Kidney glomerular epithelial cell (primary cell): Measurements from ENCODE around the gene KLHL26.
"Not testable (repeated sequence)": the region's sequence is repeated elsewhere in the genome, so short reads cannot be mapped to it uniquely, and the experiment has no call there.

Experiments used
- DNase-seq: peaks from one replicate; lab custom pipeline; 2025; lab: John Stamatoyannopoulos, UW

KLHL26 gene

DNA sequence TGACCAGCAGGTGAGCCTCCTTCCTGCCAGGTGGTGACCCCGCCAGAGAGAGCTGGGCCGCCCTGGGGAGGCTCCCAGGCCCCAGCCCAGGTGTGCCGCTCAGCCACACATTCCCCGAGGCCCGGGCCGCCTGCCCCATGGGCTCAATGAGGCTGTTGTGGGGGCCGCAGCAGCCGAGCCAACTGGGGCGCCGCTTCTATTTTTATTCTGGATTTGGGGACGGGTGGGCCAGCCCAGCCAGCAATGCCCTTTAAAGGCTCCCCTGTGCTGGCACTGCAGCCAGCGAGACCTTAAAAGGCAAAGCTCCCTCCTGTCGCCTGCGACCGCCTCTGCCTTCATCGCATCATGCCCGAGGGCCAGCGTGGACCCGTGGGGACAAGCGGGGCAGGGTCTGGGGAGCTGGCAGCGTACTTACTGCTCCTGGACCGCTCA, 29.0 kb downstream of the KLHL26 start:
- DNase-seq: no peak

DNA sequence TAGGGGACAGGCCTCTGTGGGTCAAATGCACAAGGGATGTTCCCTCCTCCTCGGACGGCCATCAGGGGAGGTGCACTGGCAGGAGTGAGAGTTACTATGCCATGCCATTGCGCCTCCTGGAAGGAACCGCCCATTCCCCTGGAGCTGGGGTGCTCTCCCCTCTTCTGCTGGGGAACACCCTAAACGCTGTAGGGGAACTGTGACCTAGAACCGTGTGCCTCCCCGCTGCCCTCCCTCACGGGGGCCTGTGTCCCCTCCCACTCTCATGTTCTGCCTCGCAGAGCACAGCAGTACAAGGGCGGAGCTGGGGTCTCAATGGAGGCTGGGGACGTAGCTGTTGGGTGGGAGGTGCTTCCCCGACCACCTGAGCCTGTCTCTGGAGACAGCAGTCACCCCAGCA, 29.5 kb downstream of the KLHL26 start:
- DNase-seq: no peak

DNA sequence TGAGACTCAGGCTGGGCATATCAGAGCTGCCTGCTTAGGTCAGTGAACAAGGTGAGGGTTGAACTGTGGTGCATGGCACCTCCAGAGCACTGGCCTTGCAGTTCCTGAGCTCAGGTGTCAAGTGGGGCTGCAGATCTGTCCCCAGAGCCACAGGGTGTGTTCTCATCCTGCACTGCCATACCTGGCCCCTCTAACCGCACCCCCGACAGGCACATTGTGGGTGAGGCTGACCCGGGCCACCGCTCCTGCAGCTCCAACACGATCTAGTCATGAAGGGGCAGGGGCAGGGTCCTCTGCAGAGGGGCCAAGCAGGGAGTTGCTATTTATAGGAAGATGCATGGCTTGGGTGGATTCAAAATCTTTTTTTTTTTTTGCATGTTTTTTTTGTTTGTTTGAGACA, 30.0 kb downstream of the KLHL26 start:
- no peak for DNase-seq

DNA sequence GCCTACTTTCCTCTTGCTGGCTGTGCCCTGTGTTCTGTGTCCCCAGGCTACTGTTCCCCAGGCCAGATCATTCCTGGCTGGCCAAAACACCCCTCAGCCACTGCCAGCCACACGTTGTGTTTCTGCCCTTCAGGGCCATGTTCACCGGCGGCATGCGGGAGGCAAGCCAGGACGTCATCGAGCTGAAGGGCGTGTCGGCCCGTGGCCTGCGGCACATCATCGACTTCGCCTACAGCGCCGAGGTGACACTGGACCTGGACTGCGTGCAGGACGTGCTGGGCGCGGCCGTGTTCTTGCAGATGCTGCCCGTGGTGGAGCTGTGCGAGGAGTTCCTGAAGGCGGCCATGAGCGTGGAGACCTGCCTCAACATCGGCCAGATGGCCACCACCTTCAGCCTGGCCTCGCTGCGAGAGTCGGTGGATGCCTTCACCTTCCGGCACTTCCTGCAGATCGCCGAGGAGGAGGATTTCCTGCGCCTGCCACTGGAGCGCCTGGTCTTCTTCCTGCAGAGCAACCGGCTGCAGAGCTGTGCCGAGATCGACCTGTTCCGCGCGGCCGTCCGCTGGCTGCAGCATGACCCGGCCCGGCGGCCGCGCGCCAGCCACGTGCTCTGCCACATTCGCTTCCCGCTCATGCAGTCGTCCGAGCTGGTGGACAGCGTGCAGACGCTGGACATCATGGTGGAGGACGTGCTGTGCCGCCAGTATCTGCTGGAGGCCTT, 30.9 kb downstream of the KLHL26 start:
- DNase-seq: no peak

DNA sequence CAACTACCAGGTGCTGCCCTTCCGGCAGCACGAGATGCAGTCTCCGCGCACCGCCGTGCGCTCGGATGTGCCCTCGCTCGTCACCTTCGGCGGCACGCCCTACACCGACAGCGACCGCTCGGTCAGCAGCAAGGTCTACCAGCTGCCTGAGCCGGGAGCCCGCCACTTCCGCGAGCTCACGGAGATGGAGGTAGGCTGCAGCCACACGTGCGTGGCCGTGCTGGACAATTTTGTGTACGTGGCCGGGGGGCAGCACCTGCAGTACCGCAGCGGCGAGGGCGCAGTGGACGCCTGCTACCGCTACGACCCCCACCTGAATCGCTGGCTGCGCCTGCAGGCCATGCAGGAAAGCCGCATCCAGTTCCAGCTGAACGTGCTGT, 31.4 kb downstream of the KLHL26 start:
- DNase-seq: no peak

DNA sequence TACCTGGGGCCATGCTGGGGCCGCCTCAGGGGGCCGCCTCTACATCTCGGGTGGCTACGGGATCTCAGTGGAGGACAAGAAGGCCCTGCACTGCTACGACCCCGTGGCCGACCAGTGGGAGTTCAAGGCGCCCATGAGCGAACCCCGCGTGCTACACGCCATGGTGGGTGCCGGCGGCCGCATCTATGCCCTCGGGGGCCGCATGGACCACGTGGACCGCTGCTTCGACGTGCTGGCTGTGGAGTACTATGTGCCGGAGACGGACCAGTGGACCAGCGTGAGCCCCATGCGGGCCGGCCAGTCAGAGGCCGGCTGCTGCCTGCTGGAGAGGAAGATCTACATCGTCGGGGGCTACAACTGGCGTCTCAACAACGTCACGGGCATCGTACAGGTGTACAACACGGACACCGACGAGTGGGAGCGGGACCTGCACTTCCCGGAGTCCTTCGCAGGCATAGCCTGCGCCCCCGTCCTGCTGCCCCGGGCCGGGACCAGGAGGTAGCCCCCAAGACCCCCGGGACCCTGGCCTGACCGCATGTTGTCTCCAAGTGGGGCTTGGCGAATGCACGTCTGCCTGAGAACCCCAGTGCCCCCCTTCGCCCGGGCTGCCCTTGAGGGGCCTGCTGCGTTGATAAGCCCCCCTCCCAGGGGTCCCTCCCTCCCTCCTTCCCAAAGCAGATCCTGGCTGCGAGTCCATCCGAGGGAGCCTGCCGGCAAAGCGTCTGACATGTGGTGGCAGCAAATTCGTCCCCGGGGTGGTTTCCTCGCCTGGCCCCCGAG, 32.1 kb downstream of the KLHL26 start:
- no peak for DNase-seq

DNA sequence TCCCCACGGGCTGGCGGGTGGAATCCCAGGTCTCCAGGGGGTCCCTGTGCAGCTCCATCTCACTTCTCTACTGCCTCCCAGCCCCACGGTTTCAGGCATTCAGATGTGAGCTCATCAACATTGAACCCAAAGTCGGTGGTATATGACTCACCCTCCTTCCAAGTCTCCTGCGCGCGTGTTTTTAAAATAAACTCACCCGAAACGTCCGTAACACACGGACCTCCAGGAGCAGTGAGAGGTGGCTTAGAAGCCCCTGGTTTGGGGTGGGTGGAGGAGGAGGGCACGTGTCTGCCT, 32.6 kb downstream of the KLHL26 start:
- DNase-seq: no peak

DNA sequence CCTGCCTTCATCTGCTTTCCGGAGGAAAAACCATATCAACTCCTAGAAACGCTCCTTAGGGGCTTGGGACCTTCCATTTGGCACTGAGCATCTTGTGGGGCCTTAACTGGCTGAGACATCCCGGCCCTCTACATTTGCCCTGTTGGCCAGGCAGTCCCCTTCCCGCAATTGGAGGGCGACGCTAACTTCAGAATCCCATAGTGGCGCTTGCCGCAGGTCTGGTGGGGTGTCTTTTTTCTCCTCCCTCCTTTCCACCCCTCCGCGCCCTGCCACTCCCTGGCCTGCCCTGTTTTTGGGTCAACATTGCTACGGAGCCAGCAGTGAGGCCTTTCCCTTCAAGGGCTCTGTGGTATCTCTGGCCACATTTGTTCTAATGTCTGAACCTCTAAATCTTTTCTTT, 33.1 kb downstream of the KLHL26 start:
- no peak for DNase-seq

DNA sequence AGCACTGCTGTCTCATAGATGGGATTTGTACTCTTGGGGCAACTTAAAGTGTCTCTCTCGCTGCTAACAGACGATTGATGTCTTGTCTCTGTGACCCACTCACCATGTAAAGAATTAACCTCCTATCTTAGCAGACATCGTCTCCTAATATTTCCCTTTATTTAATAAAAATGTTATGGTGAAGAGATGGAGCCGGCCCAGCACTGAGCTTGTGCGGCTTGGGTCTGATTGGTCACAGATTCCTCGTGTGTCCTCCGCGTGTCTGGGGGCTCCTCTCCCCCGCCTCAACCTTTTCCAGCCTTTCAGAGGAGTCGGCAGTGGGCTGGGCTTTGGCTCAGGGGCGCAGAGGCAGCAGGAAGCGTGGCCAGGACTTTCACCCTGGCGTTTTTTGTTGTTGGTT, 33.5 kb downstream of the KLHL26 start:
- no peak for DNase-seq

DNA sequence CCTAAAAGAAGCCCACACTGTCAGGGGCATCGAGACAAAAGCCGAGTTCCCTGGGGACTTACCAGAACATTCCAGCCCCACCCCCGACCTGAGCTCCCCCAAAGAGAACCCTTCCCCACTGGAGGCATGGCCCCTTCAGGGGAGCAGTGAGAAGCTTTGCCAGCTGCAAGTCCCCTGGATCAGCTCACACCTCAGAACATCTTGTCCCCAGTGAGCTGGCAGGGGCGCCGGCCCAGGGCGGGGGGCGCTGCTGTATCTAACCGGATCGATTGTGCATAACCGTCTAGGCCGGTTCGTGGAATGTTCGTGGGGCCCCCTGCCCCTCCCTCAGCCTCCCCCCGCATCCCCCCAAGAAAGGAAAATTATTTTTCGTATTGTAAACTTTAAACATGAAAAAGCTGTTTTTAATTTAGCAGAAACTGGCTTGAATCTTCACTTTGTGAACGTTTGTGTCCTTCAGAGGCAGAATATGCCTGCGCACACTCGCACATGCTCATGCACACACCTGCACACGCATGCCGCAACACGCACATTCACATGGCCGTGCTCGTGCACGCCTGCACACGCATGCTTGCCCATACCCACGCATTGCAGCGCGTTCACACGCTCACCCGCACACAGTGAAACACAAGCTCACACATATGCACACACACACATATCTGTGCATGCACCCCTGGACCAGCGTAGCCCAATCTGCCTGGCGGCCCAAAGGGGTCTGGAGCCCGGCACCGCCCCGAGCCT, 34.6 kb downstream of the KLHL26 start:
- DNase-seq: no peak

DNA sequence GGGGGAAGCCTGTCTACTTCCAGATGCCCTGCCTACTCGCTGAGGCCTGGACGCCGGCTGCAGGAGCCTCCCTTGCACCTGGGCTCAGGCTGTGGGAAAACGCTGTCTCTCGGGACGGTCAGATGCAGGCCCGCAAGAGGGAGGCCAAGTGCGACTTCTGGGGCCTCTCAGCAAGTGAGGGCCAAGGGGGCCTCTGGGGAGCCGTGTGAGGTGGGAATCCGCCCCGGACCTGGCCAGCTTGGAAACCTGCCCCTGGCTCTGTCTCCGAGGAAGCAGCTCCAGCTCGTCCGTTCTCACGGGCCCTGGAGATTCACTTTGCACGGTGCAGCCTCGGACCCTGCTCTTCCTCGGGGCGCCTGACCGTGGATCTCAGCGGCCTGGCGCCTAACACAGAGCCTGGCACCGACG, 35.2 kb downstream of the KLHL26 start:
- no peak for DNase-seq

DNA sequence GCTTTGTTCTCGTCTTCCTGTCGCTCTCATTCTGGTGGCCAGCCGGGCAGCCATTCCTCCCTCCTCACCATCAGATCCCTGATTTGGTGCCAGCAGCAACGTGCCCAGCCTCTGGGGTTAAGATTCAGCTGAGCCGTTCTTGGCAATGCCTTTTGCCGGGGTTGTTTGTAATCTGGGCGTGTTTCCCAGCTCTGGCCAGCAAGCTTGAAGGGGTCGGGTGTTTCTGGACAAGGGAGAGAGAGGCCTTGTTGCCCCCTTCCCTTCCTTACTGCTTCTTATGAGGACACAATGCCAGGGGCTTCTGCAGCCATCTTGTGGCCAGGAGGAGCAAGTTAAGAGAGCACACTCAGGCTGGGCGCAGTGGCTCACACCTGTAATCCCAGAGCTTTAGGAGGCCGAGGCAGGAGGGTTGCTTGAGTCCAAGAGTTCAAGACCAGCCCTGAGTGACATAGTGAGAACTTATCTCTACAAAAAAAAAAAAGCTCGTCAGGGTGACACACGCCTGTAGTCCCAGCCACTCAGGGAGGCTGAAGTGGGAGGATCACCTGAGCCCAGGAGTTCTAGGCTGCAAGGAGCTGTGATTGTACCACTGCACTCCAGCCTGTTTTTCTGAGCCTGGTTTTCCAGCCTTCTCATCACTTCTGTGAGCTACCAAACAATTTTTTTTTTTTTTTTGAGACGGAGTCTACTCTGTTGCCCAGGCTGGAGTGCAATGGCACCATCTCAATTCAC, 35.9 kb downstream of the KLHL26 start:
- DNase-seq: no peak

DNA sequence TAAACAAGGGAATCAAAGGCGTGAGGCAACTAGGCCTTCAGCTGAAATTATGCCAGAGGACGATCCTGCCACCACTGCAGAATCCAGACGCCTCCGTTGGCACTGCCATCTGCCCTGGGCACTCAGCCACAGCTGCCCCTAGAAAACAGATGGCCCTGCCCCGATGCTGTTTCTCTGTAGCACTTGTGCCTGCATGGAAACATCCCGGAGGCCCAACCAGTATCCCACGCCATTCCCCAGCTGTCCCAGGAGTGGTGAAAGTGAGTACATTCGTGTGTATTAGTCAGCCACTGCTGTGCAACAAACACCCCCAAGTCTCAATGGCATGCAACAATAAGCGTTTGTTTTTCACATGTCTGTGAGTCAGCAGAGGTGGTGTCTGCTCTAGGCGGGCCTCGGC, 37.8 kb downstream of the KLHL26 start:
- no peak for DNase-seq

DNA sequence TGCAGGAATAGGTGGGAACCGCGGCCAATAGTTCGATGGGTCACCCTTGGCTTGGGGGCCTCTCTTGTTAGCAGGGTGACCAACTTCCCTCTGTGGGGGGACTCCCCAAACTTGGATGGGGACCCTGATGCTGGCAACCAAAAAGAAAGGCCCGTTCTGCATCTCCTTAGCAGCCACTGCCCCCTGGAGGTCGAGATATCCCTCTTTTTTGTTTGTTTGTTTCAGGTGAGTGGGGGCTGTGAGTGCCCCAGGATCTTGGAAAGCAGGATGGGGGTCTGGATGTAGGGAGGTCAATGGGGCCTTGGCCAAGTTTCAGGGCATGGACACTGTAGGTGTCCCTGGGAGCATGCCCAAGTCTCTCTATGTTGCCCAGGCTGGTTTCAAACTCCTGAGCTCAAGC, 39.0 kb downstream of the KLHL26 start:
- no peak for DNase-seq

DNA sequence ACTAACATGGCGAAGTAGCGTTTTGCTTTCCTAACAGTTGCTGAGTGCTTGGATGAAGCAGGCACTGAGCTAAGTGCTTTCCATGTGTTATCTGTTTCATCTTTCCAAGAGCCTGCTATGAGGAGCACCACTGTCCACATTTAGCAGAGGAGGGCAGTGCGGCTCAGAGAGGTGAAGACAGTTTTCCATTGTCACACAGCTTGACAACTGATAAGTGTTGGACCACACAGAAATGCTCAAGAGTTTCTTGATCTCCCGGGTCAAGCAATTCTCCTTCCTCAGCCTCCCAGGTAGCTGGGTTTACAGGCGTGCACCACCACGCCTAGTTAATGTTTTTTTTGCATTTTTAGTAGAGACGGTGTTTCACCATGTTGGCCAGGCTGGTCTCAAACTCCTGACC, 39.9 kb downstream of the KLHL26 start:
- DNase-seq: no peak

DNA sequence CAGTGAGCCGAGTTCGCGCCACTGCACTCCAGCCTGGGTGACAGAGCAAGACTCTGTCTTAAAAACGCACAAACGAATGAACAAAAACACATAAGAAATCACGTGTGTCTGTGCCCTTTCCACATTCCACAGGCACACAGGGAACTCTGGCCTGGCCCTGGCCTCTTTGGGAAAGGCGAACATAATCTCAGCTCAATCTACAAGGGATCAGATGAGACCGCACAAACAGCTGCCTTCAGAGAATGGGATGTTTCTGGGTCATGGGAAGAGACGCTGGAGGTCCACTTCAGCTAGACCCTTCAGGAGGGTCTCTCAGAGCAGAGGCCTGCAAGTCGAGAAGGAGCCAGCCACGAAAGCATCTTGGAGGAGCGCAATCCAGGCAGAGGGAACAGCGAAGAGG, 40.3 kb downstream of the KLHL26 start:
- no peak for DNase-seq

DNA sequence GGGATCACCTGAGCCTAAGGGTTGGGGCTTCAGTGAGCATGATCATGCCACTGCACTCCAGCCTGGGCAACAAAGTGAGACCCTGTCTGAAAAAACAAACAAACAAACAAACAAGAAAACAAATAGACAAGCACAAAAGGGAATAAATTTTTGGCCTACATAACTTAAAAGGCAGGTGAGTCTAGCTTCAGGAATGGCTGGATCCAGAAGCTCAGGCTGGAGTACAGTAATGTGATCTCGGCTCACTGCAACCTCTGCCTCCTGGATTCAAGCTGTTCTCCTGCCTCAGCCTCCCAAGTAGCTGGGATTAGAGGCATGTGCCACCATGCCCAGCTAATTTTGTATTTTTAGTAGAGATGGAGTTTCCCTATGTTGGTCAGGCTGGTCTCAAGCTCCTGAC, 43.3 kb downstream of the KLHL26 start:
- DNase-seq: not testable (repeated sequence)

DNA sequence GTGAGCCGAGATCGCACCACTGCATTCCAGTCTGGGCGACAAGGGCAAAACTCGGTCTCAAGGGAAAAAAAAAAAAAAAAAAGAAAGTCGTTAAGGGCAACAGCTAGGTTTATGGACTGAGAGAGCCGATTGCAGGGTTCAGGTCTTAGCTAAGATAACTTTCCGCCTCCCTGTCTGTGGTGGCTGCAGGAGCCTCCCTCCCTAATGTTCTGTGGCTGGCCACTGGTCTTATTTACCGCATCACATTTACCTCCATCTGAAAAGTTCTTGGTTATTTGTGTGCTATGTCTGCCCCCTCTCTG, 45.9 kb downstream of the KLHL26 start:
- no peak for DNase-seq

DNA sequence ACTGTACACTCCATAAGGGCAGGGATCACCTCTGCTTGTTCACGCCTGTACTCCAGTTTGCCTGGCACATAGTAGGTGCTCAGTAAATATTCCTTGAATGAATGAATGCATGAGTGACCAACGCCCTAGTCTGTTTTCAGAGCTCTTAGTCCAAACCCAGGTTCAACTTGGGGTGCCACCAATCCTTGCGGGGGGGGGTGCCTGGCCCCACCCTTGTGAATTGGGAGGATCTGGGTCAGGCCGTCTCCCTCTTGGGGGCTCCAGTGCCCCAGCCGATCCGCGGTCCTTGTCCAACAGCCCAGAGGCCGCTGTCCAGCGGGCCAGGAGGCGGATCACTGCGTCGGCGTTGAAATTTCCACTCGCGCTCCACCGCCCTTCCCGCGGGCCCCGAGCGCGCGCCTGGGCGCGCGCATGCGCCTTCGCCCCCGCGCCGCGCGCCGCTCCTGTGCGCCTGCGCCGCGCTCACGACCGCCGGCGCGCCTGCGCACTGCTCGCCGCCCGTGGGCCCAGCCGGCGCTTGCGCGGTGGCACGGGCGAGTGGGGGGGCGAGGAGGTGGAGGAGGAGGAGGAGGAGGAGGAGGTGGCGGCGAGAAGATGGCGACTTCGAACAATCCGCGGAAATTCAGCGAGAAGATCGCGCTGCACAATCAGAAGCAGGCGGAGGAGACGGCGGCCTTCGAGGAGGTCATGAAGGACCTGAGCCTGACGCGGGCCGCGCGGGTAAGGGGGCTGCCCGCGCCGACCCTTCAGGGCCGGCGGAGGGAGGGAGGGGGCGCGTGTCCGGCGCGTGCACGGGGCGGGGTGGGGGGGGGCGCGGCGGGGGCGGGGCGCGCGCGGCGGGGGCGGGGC, 46.5 kb downstream of the KLHL26 start, which contains the start of gene CRTC1:
TSS of gene CRTC1 (plus strand) at position 572 of the 849 bp plus-strand sequence. CDS start at position 595, 23 bp downstream.
- DNase-seq: peak; percentile 63

DNA sequence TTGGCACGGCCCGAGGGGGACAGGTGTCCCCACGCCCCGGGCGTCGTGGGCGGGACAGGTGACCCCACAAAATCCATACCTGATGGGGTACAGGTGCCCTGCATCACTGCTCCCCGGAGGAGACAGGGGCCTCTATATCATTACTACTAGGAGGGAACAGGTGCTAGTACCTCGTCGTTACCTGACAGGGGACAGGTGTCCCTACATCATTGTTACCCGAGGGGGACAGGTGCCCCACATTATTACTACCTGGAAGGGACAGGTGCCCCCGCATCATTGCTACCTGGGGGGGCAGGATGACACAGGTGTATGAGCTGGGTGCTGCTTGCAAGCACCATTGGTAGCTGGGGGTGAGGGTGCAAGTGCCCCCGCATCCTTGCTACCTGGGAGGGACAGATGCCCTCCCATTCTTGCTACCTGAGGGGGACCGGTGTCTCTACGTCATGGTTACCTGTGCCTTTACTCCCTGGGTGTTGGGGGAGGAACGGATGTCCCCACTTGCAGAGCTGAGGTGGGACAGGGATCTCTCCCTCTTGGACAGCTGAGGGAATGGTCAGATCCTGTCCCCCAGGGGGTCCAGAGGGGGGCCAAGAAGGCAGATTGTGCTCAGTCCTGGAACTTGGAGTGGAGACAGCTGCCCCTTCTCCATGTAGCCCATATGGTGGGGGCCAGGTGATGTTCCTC, 47.3 kb downstream of the KLHL26 start:
- DNase-seq: no peak

DNA sequence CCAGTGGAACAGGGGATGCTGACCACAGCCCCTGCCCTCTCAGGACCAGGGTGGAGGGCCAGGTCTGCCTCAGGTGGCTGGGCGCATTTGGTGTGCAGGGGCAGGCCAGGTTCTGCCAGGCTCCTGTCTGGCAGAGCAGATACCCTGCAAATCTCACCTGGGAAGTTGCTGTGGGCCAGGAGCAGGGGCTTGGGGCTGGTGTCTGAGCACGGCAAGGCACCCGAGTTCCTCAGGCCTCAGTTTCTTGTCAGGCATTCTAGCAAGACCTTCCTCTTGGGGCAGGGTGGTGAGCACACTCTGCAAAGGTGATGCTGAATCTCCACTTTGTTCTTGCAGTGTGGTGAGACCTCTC, 47.8 kb downstream of the KLHL26 start:
- no peak for DNase-seq
